Right atrium auricular region (tissue), 2 donors: ENCODE data around the gene PHACTR4. TPM values are rescaled to one million over a fixed set of nuclear protein-coding genes. Genes with fewer than 3 reads are reported as not detected.
"Not testable (repeated sequence)": the region's sequence is repeated elsewhere in the genome, so short reads cannot be mapped to it uniquely, and the experiment has no call there.

Experiments
- DNase-seq: peaks from one replicate; pipeline ENCODE4 v3.0.0-alpha.2; 2019; ENCODE audit warnings: low spot score
- H3K27ac ChIP-seq, 2 donors: fragments of 200-600 bp; sonication (generic); 1 replicate in 1 of 2; 2 replicates in 1 of 2; pipeline ENCODE4 v1.5.1; 2016 to 2019
- H3K27me3 ChIP-seq, 2 donors: fragments of 200-600 bp; sonication (generic); one replicate each; pipeline versions ENCODE4 v1.5.1 to v1.6.0; 2017 to 2019
- H3K36me3 ChIP-seq: fragments of 200-600 bp; sonication (generic); one replicate; pipeline ENCODE4 v1.5.1; 2016
- H3K4me1 ChIP-seq, 2 donors: fragments of 200-600 bp; sonication (generic); one replicate each; pipeline versions ENCODE4 v1.5.1 to v1.6.0; 2017 to 2019
- H3K4me3 ChIP-seq, 2 donors: fragments of 200-600 bp; sonication (generic); 1 replicate in 1 of 2; 2 replicates in 1 of 2; pipeline ENCODE4 v1.5.1; 2017 to 2019; ENCODE audit warnings: mild to moderate bottlenecking in 1 of 2, moderate library complexity in 1 of 2
- H3K9me3 ChIP-seq, 2 donors: fragments of 200-600 bp; sonication (generic); one replicate each; pipeline ENCODE4 v1.5.1; 2019
- total RNA-seq, 2 donors: library from RNA; depleted of rRNA; stranded (reverse); fragments of >200 nt; gene quantifications; one replicate each; pipeline ENCODE4 v1.1.0, GENCODE V29; 2016
- TF ChIP-seq, protein P1 (sequence below), 2 donors: fragments of 200-600 bp; sonication (generic); IDR thresholded peaks; one replicate each; pipeline ENCODE4 v1.5.1; 2019; ENCODE audit warnings: antibody characterized with exemption in 2 of 2

PHACTR4 gene
- total RNA-seq, 2 donors from 2014 or later, result 15.8 to 22.4 TPM

DNA sequence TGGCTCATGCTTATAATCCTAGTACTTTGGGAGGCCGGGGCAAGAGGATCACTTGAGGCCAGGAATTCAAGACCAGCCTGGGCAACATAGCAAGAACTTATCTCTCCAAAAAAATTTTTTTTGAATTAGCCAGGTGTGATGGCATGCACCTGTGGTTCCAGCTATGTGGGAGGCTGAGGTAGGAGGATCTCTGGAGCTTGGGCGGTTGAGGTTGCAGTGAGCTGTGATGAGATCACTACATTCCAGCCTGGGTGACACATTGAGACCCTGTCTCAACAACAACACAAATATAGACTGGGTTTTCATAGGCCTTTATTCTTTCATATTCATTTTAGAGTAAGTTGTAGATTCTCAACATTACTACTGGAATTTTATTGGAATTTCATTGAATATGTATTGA is 27.9 kb upstream of the PHACTR4 start:
- TF ChIP-seq, protein P1, sequence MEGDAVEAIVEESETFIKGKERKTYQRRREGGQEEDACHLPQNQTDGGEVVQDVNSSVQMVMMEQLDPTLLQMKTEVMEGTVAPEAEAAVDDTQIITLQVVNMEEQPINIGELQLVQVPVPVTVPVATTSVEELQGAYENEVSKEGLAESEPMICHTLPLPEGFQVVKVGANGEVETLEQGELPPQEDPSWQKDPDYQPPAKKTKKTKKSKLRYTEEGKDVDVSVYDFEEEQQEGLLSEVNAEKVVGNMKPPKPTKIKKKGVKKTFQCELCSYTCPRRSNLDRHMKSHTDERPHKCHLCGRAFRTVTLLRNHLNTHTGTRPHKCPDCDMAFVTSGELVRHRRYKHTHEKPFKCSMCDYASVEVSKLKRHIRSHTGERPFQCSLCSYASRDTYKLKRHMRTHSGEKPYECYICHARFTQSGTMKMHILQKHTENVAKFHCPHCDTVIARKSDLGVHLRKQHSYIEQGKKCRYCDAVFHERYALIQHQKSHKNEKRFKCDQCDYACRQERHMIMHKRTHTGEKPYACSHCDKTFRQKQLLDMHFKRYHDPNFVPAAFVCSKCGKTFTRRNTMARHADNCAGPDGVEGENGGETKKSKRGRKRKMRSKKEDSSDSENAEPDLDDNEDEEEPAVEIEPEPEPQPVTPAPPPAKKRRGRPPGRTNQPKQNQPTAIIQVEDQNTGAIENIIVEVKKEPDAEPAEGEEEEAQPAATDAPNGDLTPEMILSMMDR (IDR thresholded peaks at IDR 0.05), result no peak
- Histone ChIP-seq H3K4me3 (no peak overlapping the region), H3K27me3 (no peaks in the 10 kb centered on the region), H3K4me1 (no peaks in the 10 kb centered on the region), H3K27ac (no peak overlapping the region), H3K9me3 (no peaks in the 10 kb centered on the region), H3K36me3 (no peaks in the 10 kb centered on the region)
- DNase-seq, result no peak

DNA sequence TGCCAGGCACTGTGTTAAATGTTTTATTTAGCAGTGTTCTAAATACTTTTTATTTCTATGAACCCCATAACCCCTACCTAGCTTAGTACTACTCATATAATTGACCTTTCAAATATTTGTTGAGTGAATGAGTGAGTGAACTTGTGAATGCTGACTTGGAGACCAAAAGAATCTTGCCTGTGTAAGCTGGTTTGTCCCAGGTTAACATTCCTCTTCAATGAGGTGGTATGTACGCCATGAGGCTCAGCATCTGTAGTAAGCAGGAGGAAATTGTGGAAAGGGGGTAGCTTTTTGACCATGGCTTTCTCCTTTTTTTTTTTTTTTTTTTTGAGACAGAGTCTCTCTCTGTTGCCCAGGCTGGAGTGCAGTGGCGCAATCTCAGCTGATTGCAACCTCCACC is 26.1 kb upstream of the PHACTR4 start:
- H3K27ac ChIP-seq, result no peak overlapping the region
- DNase-seq, result no peak
- TF ChIP-seq, protein P1 (IDR thresholded peaks at IDR 0.05), result no peak
- H3K36me3 ChIP-seq, result no peaks in the 10 kb centered on the region
- no peaks in the 10 kb centered on the region for H3K4me1 ChIP-seq
- no peak overlapping the region for H3K4me3 ChIP-seq
- H3K9me3 ChIP-seq, result no peaks in the 10 kb centered on the region
- no peaks in the 10 kb centered on the region for H3K27me3 ChIP-seq

DNA sequence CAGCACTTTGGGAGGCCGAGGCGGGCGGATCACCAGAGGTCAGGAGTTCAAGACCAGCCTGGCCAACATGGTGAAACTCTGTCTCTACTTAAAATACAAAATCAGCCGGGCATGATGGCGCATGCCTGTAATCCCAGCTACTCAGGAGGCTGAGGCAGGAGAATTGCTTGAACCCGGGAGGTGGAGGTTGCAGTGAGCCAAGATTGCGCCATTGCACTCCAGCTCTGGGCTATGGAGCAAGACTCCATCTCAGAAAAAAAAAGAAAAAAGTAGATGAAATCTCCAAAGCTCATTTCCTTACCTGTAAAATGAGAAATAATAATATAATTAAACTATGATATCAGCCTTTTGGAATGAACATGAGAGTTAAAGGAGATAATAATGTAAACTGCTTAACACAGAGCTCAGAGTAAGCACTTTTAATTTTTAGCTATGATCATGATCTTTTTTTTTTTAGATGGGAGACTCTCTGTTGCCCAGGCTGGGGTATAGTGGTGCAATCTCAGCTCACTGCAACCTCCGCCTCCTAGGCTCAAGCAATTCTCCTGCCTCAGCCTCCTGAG is 16.2 kb upstream of the PHACTR4 start:
- not testable (repeated sequence) for H3K4me1 ChIP-seq, DNase-seq, H3K9me3 ChIP-seq, H3K4me3 ChIP-seq, H3K36me3 ChIP-seq, H3K27me3 ChIP-seq, H3K27ac ChIP-seq

DNA sequence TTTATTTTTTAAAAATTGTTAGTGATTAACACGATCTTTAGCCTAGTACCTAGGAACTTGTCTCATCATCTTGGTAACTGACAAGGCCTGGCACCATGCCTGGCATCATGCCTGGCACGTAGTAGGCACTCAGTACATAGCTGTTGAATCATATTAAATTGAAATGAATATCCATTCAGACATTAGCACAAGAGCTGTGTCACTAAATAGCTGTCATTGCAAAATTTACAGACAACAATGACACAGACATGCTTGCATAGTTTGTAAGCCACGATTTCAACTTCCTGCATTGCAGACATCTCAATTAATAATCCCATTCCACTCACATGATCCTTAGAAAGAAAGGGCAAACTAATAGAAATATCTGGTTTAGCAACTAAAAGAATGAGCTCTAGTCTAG is 15.4 kb upstream of the PHACTR4 start:
- no peaks in the 10 kb centered on the region for H3K36me3 ChIP-seq
- no peak overlapping the region for H3K4me3 ChIP-seq
- DNase-seq, result no peak
- TF ChIP-seq, protein P1 (IDR thresholded peaks at IDR 0.05), result no peak
- H3K27me3 ChIP-seq, result no peaks in the 10 kb centered on the region
- no peak overlapping the region for H3K27ac ChIP-seq
- no peaks in the 10 kb centered on the region for H3K4me1 ChIP-seq
- H3K9me3 ChIP-seq, result no peaks in the 10 kb centered on the region

DNA sequence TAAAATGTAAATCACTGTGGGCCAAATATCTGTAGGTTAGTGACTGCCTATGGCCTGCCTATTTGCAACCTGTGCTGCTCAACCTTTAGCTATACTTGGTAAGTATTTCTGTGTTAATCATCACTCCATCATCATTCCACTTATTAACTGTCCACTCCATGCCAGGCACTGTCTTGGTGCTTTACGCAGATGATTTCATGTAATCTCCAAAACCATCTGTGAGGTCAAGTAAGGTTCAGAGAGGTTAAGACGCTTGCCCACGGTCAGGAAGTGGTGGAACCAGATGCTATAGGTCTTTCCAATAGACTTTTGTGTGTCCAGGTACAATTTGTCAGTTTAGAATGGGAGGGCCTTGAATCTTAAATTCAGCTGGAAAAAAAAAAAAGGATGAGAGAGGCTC is 10.8 kb upstream of the PHACTR4 start:
- H3K36me3 ChIP-seq, result no peaks in the 10 kb centered on the region
- no peaks in the 10 kb centered on the region for H3K4me1 ChIP-seq
- no peaks in the 10 kb centered on the region for H3K27me3 ChIP-seq
- H3K9me3 ChIP-seq, result no peaks in the 10 kb centered on the region
- H3K4me3 ChIP-seq, result no peak overlapping the region
- TF ChIP-seq, protein P1 (IDR thresholded peaks at IDR 0.05), result no peak
- DNase-seq, result no peak
- no peak overlapping the region for H3K27ac ChIP-seq

DNA sequence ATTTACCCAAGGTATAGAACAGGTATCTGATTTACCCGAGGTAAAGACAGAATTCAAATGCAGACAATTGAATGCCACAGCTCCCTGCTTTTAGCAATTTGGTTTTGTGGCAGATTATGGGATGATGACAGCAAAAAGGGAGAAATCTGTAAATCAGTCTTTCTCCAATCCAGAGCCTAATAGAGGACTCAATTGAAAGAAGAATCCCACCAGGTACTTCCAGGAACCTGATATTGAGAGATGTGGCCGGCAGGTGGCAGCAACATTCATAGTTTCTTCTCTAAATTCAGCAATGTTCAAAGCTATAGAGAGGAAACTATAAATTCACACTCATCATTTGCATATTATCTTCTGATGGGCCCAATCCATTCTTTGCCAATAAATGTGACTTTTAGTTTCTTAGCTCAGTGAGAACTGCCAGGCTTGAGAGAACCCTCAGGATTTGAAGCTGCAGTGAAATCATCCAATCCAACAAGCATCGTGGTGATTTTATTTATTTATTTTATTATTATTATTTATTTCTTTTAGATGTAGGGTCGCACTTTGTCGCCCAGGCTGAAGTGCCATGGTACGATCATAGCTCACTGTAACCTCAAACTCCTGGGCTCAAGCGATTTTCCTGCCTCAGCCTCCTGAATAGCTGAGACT is 9.8 kb upstream of the PHACTR4 start:
- Histone ChIP-seq H3K27ac (no peak overlapping the region), H3K4me3 (no peak overlapping the region), H3K4me1 (no peaks in the 10 kb centered on the region), H3K36me3 (no peaks in the 10 kb centered on the region), H3K9me3 (no peaks in the 10 kb centered on the region), H3K27me3 (no peaks in the 10 kb centered on the region)
- TF ChIP-seq, protein P1 (IDR thresholded peaks at IDR 0.05), result peak; percentile 29 to 73
- peak; percentile 73 for DNase-seq
